Left ventricle myocardium inferior (tissue), 1 donor: ENCODE measurements around the gene MYBPC3. TPM values are rescaled to one million over a fixed set of nuclear protein-coding genes. Genes with fewer than 3 reads are reported as not detected.

Experiments used
- DNase-seq: peaks from one replicate; pipeline ENCODE4 v3.0.0-alpha.2; 2020
- H3K27ac ChIP-seq: fragments of 200-600 bp; replicated peaks from 2 replicates; pipeline ENCODE4 v1.8.0; 2021
- H3K27me3 ChIP-seq: fragments of 200-600 bp; 2 replicates; pipeline ENCODE4 v1.8.0; 2021; ENCODE audit warnings: low read depth
- H3K36me3 ChIP-seq: fragments of 200-600 bp; 2 replicates; pipeline ENCODE4 v1.8.0; 2021
- H3K4me1 ChIP-seq: fragments of 200-600 bp; 2 replicates; pipeline ENCODE4 v1.8.0; 2021
- H3K4me3 ChIP-seq: fragments of 200-600 bp; 2 replicates; pipeline ENCODE4 v1.8.0; 2021; ENCODE audit warnings: mild to moderate bottlenecking, moderate library complexity
- H3K9me3 ChIP-seq: fragments of 200-600 bp; replicated peaks from 2 replicates; pipeline ENCODE4 v1.8.0; 2021
- intact Hi-C: fragments of 100-400 bp; cut with micrococcal nuclease; formaldehyde crosslinking; loops from one replicate; pipeline ENCODE4 v1.11.0; 2022
- total RNA-seq: library from RNA; stranded (reverse); fragmentation: NEBNext Ultra II Directional; extraction: Animal tissue kit (Norgen Biotek cat#: 25700); gene quantifications from one replicate; pipeline ENCODE4 v1.2.1, GENCODE V29; 2021
- TF ChIP-seq, protein P1 (sequence below): fragments of 200-600 bp; IDR thresholded peaks from 2 replicates; pipeline ENCODE4 v1.8.0; 2021; ENCODE audit warnings: antibody characterized with exemption, mild to moderate bottlenecking, borderline replicate concordance
- donor health status: DM: no; HTN: yes; CAD: no; lungs with severe emphysema.

The MYBPC3 gene
- total RNA-seq, 1 donor from 2014 or later: 2,538 TPM

- Histone ChIP-seq H3K36me3 (peaks cover 91% of the 10 kb centered on the region), H3K4me3 (no peak overlapping the region), H3K9me3 (peaks cover 18% of the 10 kb centered on the region), H3K4me1 (peaks cover 34% of the 10 kb centered on the region), H3K27ac (peak overlapping the region; percentile 90), H3K27me3 (no peaks in the 10 kb centered on the region)
- no peak for DNase-seq
- intact Hi-C loops: no loop called here
- TF ChIP-seq, protein P1, sequence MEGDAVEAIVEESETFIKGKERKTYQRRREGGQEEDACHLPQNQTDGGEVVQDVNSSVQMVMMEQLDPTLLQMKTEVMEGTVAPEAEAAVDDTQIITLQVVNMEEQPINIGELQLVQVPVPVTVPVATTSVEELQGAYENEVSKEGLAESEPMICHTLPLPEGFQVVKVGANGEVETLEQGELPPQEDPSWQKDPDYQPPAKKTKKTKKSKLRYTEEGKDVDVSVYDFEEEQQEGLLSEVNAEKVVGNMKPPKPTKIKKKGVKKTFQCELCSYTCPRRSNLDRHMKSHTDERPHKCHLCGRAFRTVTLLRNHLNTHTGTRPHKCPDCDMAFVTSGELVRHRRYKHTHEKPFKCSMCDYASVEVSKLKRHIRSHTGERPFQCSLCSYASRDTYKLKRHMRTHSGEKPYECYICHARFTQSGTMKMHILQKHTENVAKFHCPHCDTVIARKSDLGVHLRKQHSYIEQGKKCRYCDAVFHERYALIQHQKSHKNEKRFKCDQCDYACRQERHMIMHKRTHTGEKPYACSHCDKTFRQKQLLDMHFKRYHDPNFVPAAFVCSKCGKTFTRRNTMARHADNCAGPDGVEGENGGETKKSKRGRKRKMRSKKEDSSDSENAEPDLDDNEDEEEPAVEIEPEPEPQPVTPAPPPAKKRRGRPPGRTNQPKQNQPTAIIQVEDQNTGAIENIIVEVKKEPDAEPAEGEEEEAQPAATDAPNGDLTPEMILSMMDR: no peak
Measured at GRCh38 chr11:47306484-47306844, 46.0 kb downstream of the MYBPC3 start.

- peaks cover 91% of the 10 kb centered on the region for H3K36me3 ChIP-seq
- peak; percentile 78 for DNase-seq
- H3K4me3 ChIP-seq: no peak overlapping the region
- TF ChIP-seq, protein P1: no peak
- peaks cover 34% of the 10 kb centered on the region for H3K4me1 ChIP-seq
- peaks cover 18% of the 10 kb centered on the region for H3K9me3 ChIP-seq
- intact Hi-C loops: no loop called here
- no peaks in the 10 kb centered on the region for H3K27me3 ChIP-seq
- peak overlapping the region; percentile 90 for H3K27ac ChIP-seq
Measured at GRCh38 chr11:47305734-47306483, 46.6 kb downstream of the MYBPC3 start.

DNA sequence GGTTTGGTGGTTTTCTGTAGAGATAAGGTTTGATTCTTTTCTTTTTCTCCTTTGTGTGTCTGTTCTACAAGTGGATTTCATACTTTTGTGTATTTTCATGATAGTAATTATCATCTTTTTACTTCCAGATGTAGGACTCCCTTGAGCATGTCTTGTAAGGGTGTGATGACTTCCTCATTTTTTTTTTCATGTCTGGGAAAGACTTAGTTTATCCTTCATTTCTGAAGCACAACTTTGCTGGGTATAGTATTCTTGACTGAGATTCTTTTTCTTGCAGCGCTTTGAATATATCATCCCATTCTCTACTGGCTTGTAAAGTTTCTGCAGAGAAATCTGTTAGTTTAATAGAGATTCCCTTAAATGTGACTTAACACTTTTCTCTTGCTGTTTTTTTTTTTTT lies 49.6 kb downstream of the MYBPC3 start:
- TF ChIP-seq, protein P1: no peak
- H3K4me1 ChIP-seq: peaks cover 23% of the 10 kb centered on the region
- no peak for DNase-seq
- H3K27ac ChIP-seq: no peak overlapping the region
- intact Hi-C loops: no loop called here
- no peaks in the 10 kb centered on the region for H3K27me3 ChIP-seq
- peaks cover 42% of the 10 kb centered on the region for H3K9me3 ChIP-seq
- no peak overlapping the region for H3K4me3 ChIP-seq
- H3K36me3 ChIP-seq: peaks cover 92% of the 10 kb centered on the region

DNA sequence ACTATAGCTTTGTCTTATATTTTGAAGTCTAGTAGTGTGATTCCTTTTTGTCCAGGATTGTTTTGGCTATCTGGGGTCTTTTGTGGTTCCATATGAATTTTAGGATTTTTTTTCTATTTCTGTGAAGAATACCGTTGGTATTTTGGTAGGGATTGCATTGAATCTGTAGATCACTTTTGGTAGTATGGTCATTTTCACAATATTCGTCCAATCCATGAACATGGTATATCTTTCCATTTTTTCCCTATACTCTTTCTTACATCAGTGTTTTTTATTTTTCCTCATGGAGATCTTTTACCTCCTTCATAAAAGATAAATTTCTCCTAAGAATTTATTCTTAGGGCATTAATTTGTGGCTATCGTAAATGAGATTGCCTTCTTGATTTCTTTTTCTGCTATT lies 53.4 kb downstream of the MYBPC3 start:
- Histone ChIP-seq H3K4me3 (no peak overlapping the region), H3K9me3 (peaks cover 44% of the 10 kb centered on the region), H3K36me3 (peaks cover 100% of the 10 kb centered on the region), H3K27me3 (no peaks in the 10 kb centered on the region), H3K4me1 (no peaks in the 10 kb centered on the region), H3K27ac (no peak overlapping the region)
- DNase-seq: no peak
- intact Hi-C loops: no loop called here
- TF ChIP-seq, protein P1: no peak

DNA sequence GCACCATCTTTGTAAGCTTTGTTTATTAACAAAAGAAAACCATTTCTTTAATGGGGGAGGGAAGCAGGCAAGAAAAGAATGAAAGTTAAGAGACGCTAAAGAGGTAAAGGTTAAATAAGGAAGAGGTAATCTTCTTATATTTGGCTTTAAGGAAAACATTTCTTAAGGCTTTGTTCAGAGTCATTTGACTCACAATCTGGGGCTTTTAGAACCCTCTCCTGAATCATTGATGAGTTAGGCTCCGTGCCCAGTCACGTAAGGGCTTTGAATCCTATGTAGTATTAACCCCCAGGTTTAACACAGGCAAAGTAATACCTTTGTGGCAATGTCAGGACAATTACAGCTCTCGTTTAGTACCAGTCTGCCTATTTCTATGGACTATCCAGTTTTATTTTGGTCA lies 56.5 kb downstream of the MYBPC3 start:
- no peak for DNase-seq
- TF ChIP-seq, protein P1: no peak
- peaks cover 100% of the 10 kb centered on the region for H3K36me3 ChIP-seq
- H3K27ac ChIP-seq: no peak overlapping the region
- H3K27me3 ChIP-seq: no peaks in the 10 kb centered on the region
- peaks cover 25% of the 10 kb centered on the region for H3K9me3 ChIP-seq
- H3K4me1 ChIP-seq: no peaks in the 10 kb centered on the region
- intact Hi-C loops: no loop called here
- H3K4me3 ChIP-seq: no peak overlapping the region
